Fibroblast of mammary gland (primary cell): ENCODE results near the gene MRPL53.
"Not testable (repeated sequence)": the region's sequence is repeated elsewhere in the genome, so short reads cannot be mapped to it uniquely, and the experiment has no call there.

Experiments used
- DNase-seq: peaks from one replicate; pipeline ENCODE4 v3.0.0-alpha.2; 2010; ENCODE audit warnings: low read depth
- H3K4me3 ChIP-seq: 2 replicates; pipeline ENCODE4 v1.5.1; 2011; ENCODE audit warnings: low read depth, mild to moderate bottlenecking, low read length, moderate library complexity; ENCODE audit not compliant: control insufficient read depth
- TF ChIP-seq, protein P1 (sequence below): conservative IDR thresholded peaks from 2 replicates; pipeline ENCODE4 v1.5.1; 2011; ENCODE audit warnings: low read depth, low read length, inconsistent platforms; ENCODE audit not compliant: control insufficient read depth, insufficient read depth

MRPL53 gene

DNA sequence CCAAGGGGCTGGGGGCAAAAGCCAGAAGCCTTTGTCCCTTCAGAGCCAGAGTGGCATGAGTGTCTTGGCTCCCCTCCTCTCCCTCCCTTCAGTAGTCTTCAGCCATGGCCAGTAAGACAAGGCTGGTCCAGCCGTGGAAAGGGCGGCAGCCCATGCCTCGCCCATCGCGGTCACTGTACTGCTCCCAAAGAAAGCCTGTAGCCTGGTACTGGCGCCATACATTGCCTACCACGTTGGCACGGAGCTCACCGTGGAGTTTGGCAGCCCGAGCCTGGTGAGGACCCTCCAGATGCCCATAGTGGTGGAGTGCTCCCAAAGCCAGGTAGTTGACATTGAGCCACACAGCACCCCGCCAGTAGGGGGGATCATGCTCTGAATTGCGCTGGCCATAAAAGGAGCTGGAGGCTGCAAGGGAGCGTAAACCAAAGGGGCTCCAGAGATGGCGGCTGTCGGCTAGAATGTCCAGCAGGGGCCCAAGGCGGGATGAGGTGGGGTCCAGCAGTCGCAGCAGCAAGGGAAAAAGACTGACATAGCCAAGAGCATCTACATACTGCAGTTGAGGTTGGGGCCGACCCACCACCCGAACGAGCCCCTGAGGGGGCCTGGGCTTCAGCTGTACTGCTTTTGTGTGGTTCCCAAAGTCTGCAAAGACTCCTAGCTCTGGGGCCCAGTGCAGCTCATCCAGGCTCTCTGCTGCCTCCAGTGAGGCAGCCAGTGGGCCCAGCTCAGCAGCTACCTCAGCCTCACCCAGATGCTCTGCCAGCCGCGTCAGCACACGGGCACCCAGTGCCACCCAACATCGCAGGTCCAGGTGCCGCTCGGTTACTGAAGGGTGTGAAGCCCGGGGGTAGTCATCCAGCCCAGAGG is 11.1 kb downstream of the MRPL53 start:
- no peak for DNase-seq
- TF ChIP-seq, protein P1, sequence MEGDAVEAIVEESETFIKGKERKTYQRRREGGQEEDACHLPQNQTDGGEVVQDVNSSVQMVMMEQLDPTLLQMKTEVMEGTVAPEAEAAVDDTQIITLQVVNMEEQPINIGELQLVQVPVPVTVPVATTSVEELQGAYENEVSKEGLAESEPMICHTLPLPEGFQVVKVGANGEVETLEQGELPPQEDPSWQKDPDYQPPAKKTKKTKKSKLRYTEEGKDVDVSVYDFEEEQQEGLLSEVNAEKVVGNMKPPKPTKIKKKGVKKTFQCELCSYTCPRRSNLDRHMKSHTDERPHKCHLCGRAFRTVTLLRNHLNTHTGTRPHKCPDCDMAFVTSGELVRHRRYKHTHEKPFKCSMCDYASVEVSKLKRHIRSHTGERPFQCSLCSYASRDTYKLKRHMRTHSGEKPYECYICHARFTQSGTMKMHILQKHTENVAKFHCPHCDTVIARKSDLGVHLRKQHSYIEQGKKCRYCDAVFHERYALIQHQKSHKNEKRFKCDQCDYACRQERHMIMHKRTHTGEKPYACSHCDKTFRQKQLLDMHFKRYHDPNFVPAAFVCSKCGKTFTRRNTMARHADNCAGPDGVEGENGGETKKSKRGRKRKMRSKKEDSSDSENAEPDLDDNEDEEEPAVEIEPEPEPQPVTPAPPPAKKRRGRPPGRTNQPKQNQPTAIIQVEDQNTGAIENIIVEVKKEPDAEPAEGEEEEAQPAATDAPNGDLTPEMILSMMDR: peak; percentile 4
- H3K4me3 ChIP-seq: no peak overlapping the region

- not testable (repeated sequence) for H3K4me3 ChIP-seq, DNase-seq
These were observed 12.3 kb downstream of the MRPL53 start for GRCh38 chr2:74460187-74460586.

- not testable (repeated sequence) for DNase-seq
These were observed 12.9 kb downstream of the MRPL53 start for GRCh38 chr2:74459503-74460118.

DNA sequence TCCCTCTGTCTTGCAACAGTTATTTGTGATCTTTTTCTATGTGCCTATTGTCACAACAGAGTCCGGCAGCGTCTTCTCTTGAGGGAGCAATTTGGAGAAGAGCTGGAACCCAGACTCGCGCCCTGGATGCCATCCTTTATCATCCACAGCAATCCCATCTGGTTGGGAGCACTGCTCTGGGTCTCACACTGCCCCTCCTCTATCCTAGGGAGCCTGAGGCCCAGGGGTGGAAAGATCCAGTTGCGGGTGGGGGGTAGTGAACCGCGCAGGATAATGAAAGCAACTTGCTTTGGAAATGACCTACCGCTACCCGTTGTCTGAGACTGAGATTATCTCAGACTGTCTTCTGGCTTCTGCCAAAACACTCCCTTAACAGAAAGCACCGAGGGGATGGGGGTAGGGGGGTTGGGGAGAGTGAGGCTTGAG is 13.5 kb downstream of the MRPL53 start:
- no peak for DNase-seq
- TF ChIP-seq, protein P1: no peak
- H3K4me3 ChIP-seq: peak overlapping the region; percentile 94

More at GRCh38 chr2:74459503-74460118, 12.9 kb downstream of the MRPL53 start:
- H3K4me3 ChIP-seq: peak overlapping the region; percentile 16

- TF ChIP-seq, protein P1: no peak
- DNase-seq: peak; percentile 100
- H3K4me3 ChIP-seq: peak within 1 kb of the TSS; percentile 94
These were observed 14.1 kb downstream of the MRPL53 start, which contains the start of gene WBP1 for GRCh38 chr2:74458132-74458937. Gene WBP1 (plus strand): TSS chr2:74458438. CDS start chr2:74458603, 165 bp downstream.

- TF ChIP-seq, protein P1: no peak
- peak overlapping the region; percentile 75 for H3K4me3 ChIP-seq
- DNase-seq: no peak
These were observed 14.8 kb downstream of the MRPL53 start for GRCh38 chr2:74457549-74458131.

DNA sequence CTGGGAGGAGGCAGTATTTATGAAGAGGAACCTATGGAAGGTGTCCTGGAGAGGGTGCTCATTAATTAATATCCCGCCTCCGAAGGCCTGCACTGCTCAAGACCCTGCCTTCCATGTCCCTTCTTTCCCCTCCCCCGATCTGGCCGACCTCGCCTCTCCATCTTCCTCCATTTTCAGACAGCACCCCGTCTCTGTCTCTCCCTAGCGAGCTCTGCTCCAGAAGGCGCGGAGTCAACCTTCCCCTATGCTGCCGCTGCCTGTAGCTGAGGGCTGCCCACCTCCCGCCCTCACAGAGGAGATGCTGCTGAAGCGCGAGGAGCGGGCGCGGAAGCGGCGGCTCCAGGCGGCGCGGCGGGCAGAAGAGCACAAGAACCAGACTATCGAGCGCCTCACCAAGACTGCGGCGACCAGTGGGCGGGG is 15.3 kb downstream of the MRPL53 start:
- TF ChIP-seq, protein P1: no peak
- peak overlapping the region; percentile 75 for H3K4me3 ChIP-seq
- DNase-seq: no peak
